Keratinocyte (primary cell): ENCODE data around the gene HAT1.

ENCODE experiments used
- CTCF ChIP-seq, 3 experiments: IDR thresholded peaks in 1 of 3; conservative IDR thresholded peaks in 1 of 3; optimal IDR thresholded peaks in 1 of 3; 2 replicates in 2 of 3; 3 replicates in 1 of 3; pipeline versions ENCODE3 to v1.5.1; 2011; ENCODE audit warnings: low read length in 3 of 3, mild to moderate bottlenecking in 3 of 3, moderate library complexity in 2 of 3, control low read depth in 1 of 3, inconsistent platforms in 1 of 3; ENCODE audit not compliant: insufficient read depth in 2 of 3; ENCODE audit errors: extremely low read depth in 1 of 3
- EZH2 ChIP-seq: IDR thresholded peaks from one replicate; pipeline ENCODE4 v1.6.1; 2012; ENCODE audit warnings: inconsistent platforms, mild to moderate bottlenecking, low read length, moderate library complexity

- TF ChIP-seq CTCF (optimal IDR thresholded peaks at IDR 0.05 in 1 of 3, IDR thresholded peaks at IDR 0.05 in 1 of 3, conservative IDR thresholded peaks at IDR 0.05 in 1 of 3; ENCODE audit: extremely low read depth in 1 of 3, insufficient read depth in 2 of 3, low read length in 3 of 3) = no peak
- TF ChIP-seq EZH2 = no peak
Observed at GRCh38 chr2:171883275-171883893, 38.9 kb upstream of the HAT1 start.
